GM19455 (cell line): ENCODE results near the gene DACT1.
"Not testable (repeated sequence)": the region's sequence is repeated elsewhere in the genome, so short reads cannot be mapped to it uniquely, and the experiment has no call there.

Experiments
- ATAC-seq: cut with Tn5 transposase; IDR thresholded peaks from one replicate; pipeline ENCODE4 v1.9.1; 2021; ENCODE audit not compliant: unreplicated experiment

The DACT1 gene

GRCh38 chr14:58637391-58638230 is at the start of gene DACT1:
DACT1 (plus strand) TSS chr14:58637962; CDS start chr14:58638203, 241 bp downstream.
- ATAC-seq, result peak; percentile 46

- ATAC-seq, result not testable (repeated sequence)
Observed at GRCh38 chr14:58588321-58588720, 49.4 kb upstream of the DACT1 start.

- no peak for ATAC-seq
Observed at GRCh38 chr14:58593977-58594376, 43.8 kb upstream of the DACT1 start.

- no peak for ATAC-seq
Observed at GRCh38 chr14:58597041-58597440, 40.7 kb upstream of the DACT1 start.

GRCh38 chr14:58598028-58598803 is 39.5 kb upstream of the DACT1 start:
- no peak for ATAC-seq

- ATAC-seq, result no peak
Observed at GRCh38 chr14:58598804-58599525, 38.8 kb upstream of the DACT1 start.

- ATAC-seq, result no peak
Observed at GRCh38 chr14:58599707-58600106, 38.1 kb upstream of the DACT1 start.

- ATAC-seq, result no peak
Observed at GRCh38 chr14:58605465-58605864, 32.3 kb upstream of the DACT1 start.

GRCh38 chr14:58607131-58607951 is 30.4 kb upstream of the DACT1 start:
- no peak for ATAC-seq

GRCh38 chr14:58607952-58608317 is 29.8 kb upstream of the DACT1 start:
- ATAC-seq, result no peak

- no peak for ATAC-seq
Observed at GRCh38 chr14:58617619-58618018, 20.1 kb upstream of the DACT1 start.

- no peak for ATAC-seq
Observed at GRCh38 chr14:58620011-58620410, 17.8 kb upstream of the DACT1 start.

- no peak for ATAC-seq
Observed at GRCh38 chr14:58625438-58625837, 12.3 kb upstream of the DACT1 start.

GRCh38 chr14:58626431-58626831 is 11.3 kb upstream of the DACT1 start:
- ATAC-seq, result no peak

- ATAC-seq, result no peak
Observed at GRCh38 chr14:58628406-58628805, 9.4 kb upstream of the DACT1 start.

- no peak for ATAC-seq
Observed at GRCh38 chr14:58629281-58629680, 8.5 kb upstream of the DACT1 start.

- ATAC-seq, result no peak
Observed at GRCh38 chr14:58631732-58632131, 6.0 kb upstream of the DACT1 start.

- no peak for ATAC-seq
Observed at GRCh38 chr14:58633831-58634230, 3.9 kb upstream of the DACT1 start.

GRCh38 chr14:58634406-58635090 is 3.2 kb upstream of the DACT1 start:
- no peak for ATAC-seq
